KOPT-K1 (cell line): Measurements from ENCODE around the gene ADRA2A.

Experiments
- H3K27ac ChIP-seq: fragments of 200-600 bp; sonication (generic); 2 replicates; pipeline ENCODE4 v1.5.1; 2016; ENCODE audit warnings: antibody characterized with exemption, mild to moderate bottlenecking, low read depth, low read length; ENCODE audit not compliant: poor library complexity, severe bottlenecking
- H3K36me3 ChIP-seq: fragments of 200-600 bp; sonication (generic); 2 replicates; pipeline ENCODE4 v1.5.1; 2017; ENCODE audit warnings: antibody characterized with exemption, mild to moderate bottlenecking, low read length, moderate library complexity; ENCODE audit not compliant: insufficient read depth
- H3K9me3 ChIP-seq: fragments of 200-600 bp; sonication (generic); 2 replicates; pipeline ENCODE4 v1.5.1; 2017; ENCODE audit warnings: antibody characterized with exemption, low read length, mild to moderate bottlenecking; ENCODE audit not compliant: insufficient read depth, poor library complexity, severe bottlenecking

ADRA2A gene

GRCh38 chr10:111079241-111079760, 2.5 kb downstream of the ADRA2A start:
- no peaks in the 10 kb centered on the region for H3K36me3 ChIP-seq
- peaks cover 33% of the 10 kb centered on the region for H3K9me3 ChIP-seq
- H3K27ac ChIP-seq = no peak overlapping the region

DNA sequence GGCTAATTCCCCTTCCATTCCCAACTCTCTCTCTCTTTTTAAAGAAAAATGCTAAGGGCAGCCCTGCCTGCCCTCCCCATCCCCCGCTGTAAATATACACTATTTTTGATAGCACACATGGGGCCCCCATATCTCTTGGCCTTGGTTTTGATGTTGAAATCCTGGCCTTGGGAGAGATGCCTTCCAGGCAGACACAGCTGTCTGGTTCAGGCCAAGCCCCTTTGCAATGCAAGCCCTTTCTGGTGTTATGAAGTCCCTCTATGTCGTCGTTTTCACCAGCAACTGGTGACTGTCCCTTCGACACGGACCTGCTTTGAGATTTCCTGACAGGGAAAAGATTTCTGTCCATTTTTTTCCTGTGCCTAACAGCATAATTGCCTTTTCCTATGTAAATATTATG, 3.0 kb downstream of the ADRA2A start:
- no peak overlapping the region for H3K27ac ChIP-seq
- H3K9me3 ChIP-seq = peaks cover 33% of the 10 kb centered on the region
- no peaks in the 10 kb centered on the region for H3K36me3 ChIP-seq

- Histone ChIP-seq H3K36me3 (no peaks in the 10 kb centered on the region), H3K27ac (no peak overlapping the region), H3K9me3 (peaks cover 33% of the 10 kb centered on the region)
These were observed 3.4 kb downstream of the ADRA2A start for GRCh38 chr10:111080224-111080623.

DNA sequence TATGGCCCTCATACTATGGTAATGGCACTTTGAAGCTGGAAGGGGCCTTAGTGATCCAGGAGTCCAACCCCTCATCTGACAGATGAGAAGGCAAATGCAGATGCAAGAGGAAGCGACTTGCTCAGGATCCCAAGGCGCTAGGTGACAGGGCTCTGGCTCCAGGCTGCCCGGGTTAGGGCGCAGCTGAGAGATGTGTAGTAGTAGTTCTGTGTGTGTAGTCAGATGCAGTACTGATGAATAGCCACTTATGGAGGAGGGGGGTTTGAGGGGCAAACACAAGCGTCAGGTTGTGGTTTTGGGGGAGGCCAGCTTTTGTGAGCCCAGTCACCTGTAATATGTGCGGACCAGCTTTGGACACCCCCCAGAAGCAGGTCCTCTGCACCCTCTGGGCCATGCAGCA, 4.8 kb downstream of the ADRA2A start:
- H3K9me3 ChIP-seq = peaks cover 30% of the 10 kb centered on the region
- no peaks in the 10 kb centered on the region for H3K36me3 ChIP-seq
- no peak overlapping the region for H3K27ac ChIP-seq

GRCh38 chr10:111082102-111082975, 5.5 kb downstream of the ADRA2A start:
- Histone ChIP-seq H3K27ac (no peak overlapping the region), H3K9me3 (peaks cover 28% of the 10 kb centered on the region), H3K36me3 (no peaks in the 10 kb centered on the region)

DNA sequence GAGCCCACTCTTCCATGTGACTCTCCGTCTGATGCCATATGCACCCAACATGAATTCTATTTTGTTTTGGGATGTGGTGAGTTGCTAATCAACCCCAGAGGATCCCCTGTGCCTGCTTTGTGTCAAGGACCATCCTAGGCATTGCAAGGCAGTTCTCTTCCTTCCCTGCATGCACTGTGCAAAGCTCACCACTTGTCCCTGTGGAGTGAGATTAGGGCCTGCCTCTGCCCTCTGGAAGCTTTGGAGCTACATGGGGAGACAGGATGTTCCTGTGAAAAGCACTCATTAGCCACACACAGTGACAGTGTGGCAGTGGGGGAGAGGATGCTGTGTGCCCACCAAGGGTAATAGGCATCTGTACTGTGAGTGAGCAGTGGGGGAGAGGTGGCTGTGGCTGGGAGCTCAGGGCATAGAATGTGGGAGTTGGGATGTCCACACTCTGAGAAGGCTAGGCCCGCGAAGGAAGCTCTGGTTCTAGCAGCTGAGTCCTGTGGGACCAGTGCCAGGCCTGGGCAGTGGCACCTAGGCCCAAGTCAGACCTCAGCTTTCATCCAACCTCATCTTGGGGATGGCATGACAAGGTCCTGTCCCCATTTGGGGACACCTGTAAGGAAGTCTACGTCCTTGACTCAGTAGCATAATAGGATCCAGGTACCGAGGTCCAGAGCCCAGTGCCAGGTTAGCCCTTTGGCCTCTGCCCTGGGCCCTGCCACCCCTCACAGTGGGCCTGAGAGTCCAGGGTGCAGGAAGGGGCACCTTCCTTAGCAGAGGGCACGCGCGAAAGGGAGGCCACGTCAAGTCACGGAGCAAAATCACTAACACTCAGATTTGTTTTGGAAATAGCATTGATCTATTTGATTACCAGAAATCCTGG, 6.6 kb downstream of the ADRA2A start:
- peaks cover 17% of the 10 kb centered on the region for H3K9me3 ChIP-seq
- no peaks in the 10 kb centered on the region for H3K36me3 ChIP-seq
- H3K27ac ChIP-seq = no peak overlapping the region

DNA sequence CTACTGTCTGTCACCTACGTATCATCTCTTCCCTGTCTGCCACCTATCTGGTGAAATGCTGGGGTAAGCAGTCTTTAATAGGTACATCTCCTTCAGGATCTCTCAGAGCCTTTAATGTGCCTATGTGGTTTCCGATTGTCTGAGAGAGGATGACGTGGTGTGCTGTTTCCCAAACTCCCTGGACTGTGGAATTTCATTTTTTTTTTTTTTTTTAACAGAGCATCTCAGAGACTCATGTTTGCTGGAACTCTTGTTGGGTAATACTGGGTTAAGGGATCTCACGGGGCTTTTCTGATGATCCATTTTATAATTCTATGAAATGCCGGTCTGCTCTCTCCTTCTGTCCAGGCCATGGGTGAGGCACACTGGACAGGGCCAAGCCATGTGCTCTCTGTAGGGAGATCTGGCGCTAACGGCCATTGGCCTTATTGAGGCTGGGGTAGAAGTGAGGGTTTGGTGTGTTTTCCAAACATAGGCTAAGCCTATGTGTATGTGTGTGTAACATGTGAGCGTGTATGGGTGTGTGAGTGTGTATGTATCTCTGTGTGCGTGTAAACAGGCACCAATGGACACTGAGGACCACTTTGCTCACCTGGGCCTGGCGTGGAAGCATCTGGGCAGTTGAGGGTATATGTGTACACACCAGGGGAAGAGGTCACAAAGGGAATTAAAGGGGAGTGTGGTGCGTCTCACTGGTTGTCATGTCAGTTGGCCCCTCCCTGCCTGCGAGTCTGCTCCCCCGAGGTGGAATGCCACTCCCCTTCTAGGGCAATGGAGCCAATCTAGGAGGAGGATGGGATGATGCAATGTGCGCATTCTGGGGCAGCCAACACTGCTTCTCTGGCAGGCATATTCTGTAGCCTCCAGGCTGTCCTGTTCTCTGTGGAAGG, 7.8 kb downstream of the ADRA2A start:
- peaks cover 16% of the 10 kb centered on the region for H3K9me3 ChIP-seq
- no peak overlapping the region for H3K27ac ChIP-seq
- no peaks in the 10 kb centered on the region for H3K36me3 ChIP-seq

DNA sequence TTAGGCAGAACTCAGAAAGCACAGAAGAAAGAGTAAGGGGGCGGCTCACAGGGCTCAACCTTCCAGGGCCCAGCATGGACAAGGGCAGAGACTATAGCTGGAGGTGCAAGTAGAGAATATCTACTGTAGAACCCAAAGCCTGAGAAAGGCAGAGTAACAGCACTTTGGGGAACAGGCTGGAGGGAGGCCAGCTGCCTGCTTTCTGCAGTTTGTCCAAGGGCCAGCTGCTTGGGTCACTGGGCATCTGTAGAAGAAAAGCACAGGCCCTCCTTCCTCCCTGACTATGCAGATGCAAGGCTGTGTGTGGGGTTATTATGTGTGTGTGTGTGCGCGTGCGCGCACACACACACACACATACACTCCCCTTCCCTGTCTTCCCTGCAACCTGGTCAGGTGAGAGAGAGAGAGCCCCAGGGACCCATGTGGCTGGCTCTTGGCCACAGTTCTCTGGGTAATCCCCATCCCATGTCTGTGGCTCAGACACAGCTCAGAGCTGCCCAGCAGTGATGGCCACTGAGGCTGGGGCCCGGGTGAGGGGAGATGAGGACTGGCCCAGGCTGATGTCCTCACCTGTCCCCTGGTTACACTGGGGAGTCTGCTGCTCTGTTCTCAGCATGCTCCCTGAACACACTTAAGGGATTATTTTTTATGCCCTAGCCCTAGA, 9.0 kb downstream of the ADRA2A start:
- Histone ChIP-seq H3K27ac (no peak overlapping the region), H3K9me3 (peaks cover 16% of the 10 kb centered on the region), H3K36me3 (no peaks in the 10 kb centered on the region)

GRCh38 chr10:111086574-111086973, 9.7 kb downstream of the ADRA2A start:
- H3K36me3 ChIP-seq = no peaks in the 10 kb centered on the region
- H3K9me3 ChIP-seq = peaks cover 16% of the 10 kb centered on the region

GRCh38 chr10:111087331-111087756, 10.5 kb downstream of the ADRA2A start:
- H3K36me3 ChIP-seq = no peaks in the 10 kb centered on the region
- peaks cover 16% of the 10 kb centered on the region for H3K9me3 ChIP-seq
- H3K27ac ChIP-seq = no peak overlapping the region

More at GRCh38 chr10:111086574-111086973, 9.7 kb downstream of the ADRA2A start:
- H3K27ac ChIP-seq = no peak overlapping the region

DNA sequence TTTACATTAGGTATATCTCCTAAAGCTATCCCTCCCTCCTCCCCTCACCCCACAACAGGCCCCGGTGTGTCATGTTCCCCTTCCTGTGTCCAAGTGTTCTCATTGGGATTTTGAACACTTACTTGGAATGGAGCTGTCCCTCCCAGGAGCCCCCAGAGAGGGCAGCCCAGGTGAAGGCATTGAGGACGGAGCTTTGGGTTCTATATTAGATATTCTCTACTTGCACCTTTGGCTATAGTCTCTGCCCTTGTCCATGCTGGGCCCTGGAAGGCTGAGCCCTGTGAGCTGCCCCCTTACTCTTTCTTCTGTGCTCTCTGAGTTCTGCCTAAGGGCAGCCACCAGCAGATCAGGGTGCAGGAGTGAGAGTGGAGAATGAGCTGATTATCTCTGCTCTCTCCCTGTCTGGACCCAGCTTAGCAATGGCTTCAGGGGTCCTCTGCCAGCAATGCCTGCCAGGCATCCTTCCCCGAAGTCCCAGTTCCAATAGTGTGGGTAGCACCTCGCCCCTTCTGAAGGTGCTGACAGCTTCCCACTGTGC, 11.2 kb downstream of the ADRA2A start:
- Histone ChIP-seq H3K36me3 (no peaks in the 10 kb centered on the region), H3K9me3 (peaks cover 16% of the 10 kb centered on the region)

DNA sequence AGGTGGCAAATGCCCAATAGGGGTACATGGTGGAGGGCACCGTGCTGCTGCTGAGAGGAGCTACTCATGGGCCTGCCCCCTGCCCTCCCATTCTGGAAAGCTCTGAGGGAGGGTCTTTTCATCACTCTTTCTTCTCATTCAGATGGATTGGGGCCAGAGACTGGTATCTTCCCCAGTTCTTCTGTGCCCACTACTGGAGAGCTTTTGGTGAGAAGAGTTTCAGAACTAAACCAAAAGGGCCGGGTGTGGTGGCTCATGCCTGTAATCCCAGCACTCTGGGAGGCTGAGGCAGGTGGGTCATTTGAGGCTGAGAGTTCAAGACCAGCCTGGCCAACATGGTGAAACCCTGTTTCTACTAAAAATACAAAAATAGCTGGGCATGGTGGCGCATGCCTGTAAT, 12.5 kb downstream of the ADRA2A start:
- Histone ChIP-seq H3K9me3 (peaks cover 16% of the 10 kb centered on the region), H3K27ac (no peak overlapping the region)

More for the DNA sequence above, 11.2 kb downstream of the ADRA2A start:
- no peak overlapping the region for H3K27ac ChIP-seq

GRCh38 chr10:111091833-111092232, 15.0 kb downstream of the ADRA2A start:
- Histone ChIP-seq H3K9me3 (peaks cover 2% of the 10 kb centered on the region), H3K27ac (no peak overlapping the region), H3K36me3 (no peaks in the 10 kb centered on the region)

More for the DNA sequence above, 12.5 kb downstream of the ADRA2A start:
- no peaks in the 10 kb centered on the region for H3K36me3 ChIP-seq
